Activated gamma-delta T cell treated with Interleukin-2 at 50 U/mL for 16 hours (primary cell): ENCODE data around the gene TSC22D1.

Experiments
- DNase-seq: peaks from one replicate; pipeline ENCODE4 v3.0.0-alpha.2; 2020

The TSC22D1 gene

GRCh38 chr13:44400736-44401135 is 175.4 kb downstream of the TSC22D1 start:
- no peak for DNase-seq

GRCh38 chr13:44399074-44399473 is 177.1 kb downstream of the TSC22D1 start:
- DNase-seq: no peak

GRCh38 chr13:44398606-44399005 is 177.5 kb downstream of the TSC22D1 start:
- DNase-seq: no peak

- no peak for DNase-seq
These were observed 178.3 kb downstream of the TSC22D1 start for GRCh38 chr13:44397766-44398223.

GRCh38 chr13:44396701-44397580 is 179.2 kb downstream of the TSC22D1 start:
- DNase-seq: no peak

GRCh38 chr13:44395976-44396694 is 180.0 kb downstream of the TSC22D1 start:
- DNase-seq: no peak

GRCh38 chr13:44394658-44395057 is 181.5 kb downstream of the TSC22D1 start:
- DNase-seq: no peak

GRCh38 chr13:44393391-44393790 is 182.7 kb downstream of the TSC22D1 start:
- no peak for DNase-seq

GRCh38 chr13:44389876-44390275 is 186.3 kb downstream of the TSC22D1 start:
- DNase-seq: no peak

- no peak for DNase-seq
These were observed 187.0 kb downstream of the TSC22D1 start for GRCh38 chr13:44389060-44389666.

GRCh38 chr13:44388427-44389059 is 187.6 kb downstream of the TSC22D1 start:
- no peak for DNase-seq

GRCh38 chr13:44386913-44387556 is 189.1 kb downstream of the TSC22D1 start:
- no peak for DNase-seq

- DNase-seq: no peak
These were observed 190.3 kb downstream of the TSC22D1 start for GRCh38 chr13:44385847-44386246.

- no peak for DNase-seq
These were observed 190.7 kb downstream of the TSC22D1 start for GRCh38 chr13:44385401-44385800.

- no peak for DNase-seq
These were observed 191.4 kb downstream of the TSC22D1 start for GRCh38 chr13:44384778-44385177.

GRCh38 chr13:44383945-44384344 is 192.2 kb downstream of the TSC22D1 start:
- DNase-seq: no peak

GRCh38 chr13:44382635-44383145 is 193.4 kb downstream of the TSC22D1 start:
- DNase-seq: no peak
